ENCODE results near the gene GALNT15.

DNA sequence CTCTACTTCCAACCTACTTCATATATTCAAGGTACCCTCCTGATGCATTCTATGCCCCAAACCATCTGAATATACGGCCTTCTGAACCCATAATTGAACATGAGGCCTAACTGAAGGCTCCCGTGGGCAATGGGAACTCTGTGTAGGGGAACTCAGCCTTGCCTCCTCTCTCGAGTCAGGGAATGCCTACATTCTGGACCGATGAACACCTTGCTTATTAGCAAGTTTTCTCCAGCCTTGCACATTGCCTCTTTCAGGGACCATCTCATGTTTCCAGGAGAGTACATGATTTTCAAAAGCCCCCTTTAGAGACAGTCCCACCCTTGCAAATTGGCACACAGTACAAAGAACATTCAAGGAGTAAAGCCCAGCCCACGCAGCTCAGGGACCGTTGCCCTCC lies 26.3 kb upstream of the GALNT15 start:
- TF ChIP-seq POLR2A (IDR thresholded peaks at IDR 0.05) (no peak), POLR2AphosphoS5 (IDR thresholded peaks at IDR 0.05) (no peak)
- TF ChIP-seq, protein P1, sequence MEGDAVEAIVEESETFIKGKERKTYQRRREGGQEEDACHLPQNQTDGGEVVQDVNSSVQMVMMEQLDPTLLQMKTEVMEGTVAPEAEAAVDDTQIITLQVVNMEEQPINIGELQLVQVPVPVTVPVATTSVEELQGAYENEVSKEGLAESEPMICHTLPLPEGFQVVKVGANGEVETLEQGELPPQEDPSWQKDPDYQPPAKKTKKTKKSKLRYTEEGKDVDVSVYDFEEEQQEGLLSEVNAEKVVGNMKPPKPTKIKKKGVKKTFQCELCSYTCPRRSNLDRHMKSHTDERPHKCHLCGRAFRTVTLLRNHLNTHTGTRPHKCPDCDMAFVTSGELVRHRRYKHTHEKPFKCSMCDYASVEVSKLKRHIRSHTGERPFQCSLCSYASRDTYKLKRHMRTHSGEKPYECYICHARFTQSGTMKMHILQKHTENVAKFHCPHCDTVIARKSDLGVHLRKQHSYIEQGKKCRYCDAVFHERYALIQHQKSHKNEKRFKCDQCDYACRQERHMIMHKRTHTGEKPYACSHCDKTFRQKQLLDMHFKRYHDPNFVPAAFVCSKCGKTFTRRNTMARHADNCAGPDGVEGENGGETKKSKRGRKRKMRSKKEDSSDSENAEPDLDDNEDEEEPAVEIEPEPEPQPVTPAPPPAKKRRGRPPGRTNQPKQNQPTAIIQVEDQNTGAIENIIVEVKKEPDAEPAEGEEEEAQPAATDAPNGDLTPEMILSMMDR (IDR thresholded peaks at IDR 0.05) = no peak

All from sigmoid colon (tissue), 4 donors.